SK-N-MC (cell line): ENCODE data around the gene KRT14.

ENCODE experiments used
- EZH2 ChIP-seq: fragments of 200-600 bp; sonication (generic); IDR thresholded peaks from one replicate; pipeline ENCODE4 v1.6.1; 2017; ENCODE audit warnings: antibody characterized with exemption
- POLR2AphosphoS5 ChIP-seq: IDR thresholded peaks from 2 replicates; pipeline ENCODE4 v1.6.1; 2012; ENCODE audit warnings: mild to moderate bottlenecking, low read depth, low read length, borderline replicate concordance

DNA sequence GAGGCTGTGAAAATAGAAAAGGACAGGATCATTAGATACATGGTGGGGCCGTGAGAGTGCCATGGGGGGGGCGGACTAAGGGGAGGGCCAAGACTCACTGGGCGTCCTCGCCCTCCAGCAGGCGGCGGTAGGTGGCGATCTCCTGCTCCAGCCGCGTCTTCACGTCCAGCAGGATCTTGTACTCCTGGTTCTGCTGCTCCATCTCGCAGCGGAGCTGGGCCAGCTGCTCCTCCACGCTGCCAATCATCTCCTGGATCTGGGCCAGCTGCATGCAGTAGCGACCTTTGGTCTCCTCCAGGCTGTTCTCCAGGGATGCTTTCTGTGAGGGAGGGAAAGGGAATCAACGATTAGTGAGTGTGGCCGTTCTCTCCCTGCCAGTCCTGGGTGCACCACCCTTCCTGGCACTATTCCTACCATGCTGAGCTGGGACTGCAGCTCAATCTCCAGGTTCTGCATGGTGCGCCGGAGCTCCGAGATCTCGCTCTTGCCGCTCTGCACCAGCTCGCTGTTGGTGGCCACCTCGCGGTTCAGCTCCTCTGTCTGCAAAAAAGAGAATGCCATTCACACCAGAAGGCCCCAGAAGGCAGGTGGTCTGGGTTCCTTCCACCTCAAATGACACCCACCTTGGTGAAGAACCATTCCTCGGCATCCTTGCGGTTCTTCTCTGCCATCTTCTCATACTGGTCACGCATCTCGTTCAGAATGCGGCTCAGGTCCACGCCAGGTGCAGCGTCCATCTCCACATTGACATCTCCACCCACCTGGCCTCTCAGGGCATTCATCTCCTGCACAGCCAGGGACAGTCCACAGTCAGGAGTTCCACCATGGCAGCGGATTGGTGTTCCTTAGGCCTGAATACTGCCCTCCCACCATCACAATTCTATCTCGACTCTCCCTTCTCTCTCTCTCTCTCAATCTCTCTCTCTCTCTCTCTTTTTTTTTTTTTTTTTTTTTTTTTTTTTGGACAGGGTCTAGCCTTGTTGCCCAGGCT lies 3.3 kb downstream of the KRT14 start:
- TF ChIP-seq EZH2: no peak
- TF ChIP-seq POLR2AphosphoS5: no peak
